Endothelial cell (in vitro differentiated cells): ENCODE data around the gene L1CAM. TPM values are rescaled to one million over a fixed set of nuclear protein-coding genes. Genes with fewer than 3 reads are reported as not detected.

Experiments used
- DNase-seq: peaks from one replicate; pipeline ENCODE4 v3.0.0; 2021; ENCODE audit warnings: low spot score
- H3K27ac Mint-ChIP-seq: one replicate; pipeline ENCODE4 v1.8.0; 2021; ENCODE audit warnings: mixed read lengths, inconsistent platforms; ENCODE audit not compliant: unreplicated experiment
- H3K27me3 Mint-ChIP-seq: one replicate; pipeline ENCODE4 v1.8.0; 2021; ENCODE audit warnings: mild to moderate bottlenecking, moderate library complexity, mixed read lengths, inconsistent platforms; ENCODE audit not compliant: unreplicated experiment
- H3K36me3 Mint-ChIP-seq: one replicate; pipeline ENCODE4 v1.8.0; 2021; ENCODE audit warnings: mild to moderate bottlenecking, low read depth, mixed read lengths, inconsistent platforms; ENCODE audit not compliant: unreplicated experiment
- H3K4me1 Mint-ChIP-seq: one replicate; pipeline ENCODE4 v1.8.0; 2021; ENCODE audit warnings: mild to moderate bottlenecking, mixed read lengths, inconsistent platforms; ENCODE audit not compliant: unreplicated experiment
- H3K4me3 Mint-ChIP-seq: one replicate; pipeline ENCODE4 v1.8.0; 2021; ENCODE audit warnings: mild to moderate bottlenecking, mixed read lengths, inconsistent platforms; ENCODE audit not compliant: unreplicated experiment
- H3K9me3 Mint-ChIP-seq: one replicate; pipeline ENCODE4 v1.8.0; 2021; ENCODE audit warnings: mixed read lengths, inconsistent platforms; ENCODE audit not compliant: unreplicated experiment
- CTCF ChIP-seq: fragments of 200-600 bp; sonication (generic); IDR thresholded peaks from one replicate; pipeline ENCODE4 v1.5.0; 2021; ENCODE audit warnings: antibody characterized with exemption; ENCODE audit not compliant: unreplicated experiment
- total RNA-seq: library from RNA; stranded (reverse); fragmentation: NEBNext Ultra II Directional; extraction: Animal tissue kit (Norgen Biotek cat#: 25700); gene quantifications from one replicate; pipeline ENCODE4 v1.2.1, GENCODE V29; 2021; ENCODE audit not compliant: unreplicated experiment

Gene L1CAM
- total RNA-seq, 1 donor from 2014 or later, result 0.31 TPM

GRCh38 chrX:153870288-153870690, 15.7 kb downstream of the L1CAM start:
- no peak for TF ChIP-seq CTCF
- DNase-seq, result no peak
- Mint-ChIP-seq H3K9me3 (no peaks in the 10 kb centered on the region), H3K4me3 (no peak overlapping the region), H3K27me3 (peaks cover 1% of the 10 kb centered on the region), H3K36me3 (no peaks in the 10 kb centered on the region), H3K4me1 (peaks cover 4% of the 10 kb centered on the region), H3K27ac (no peak overlapping the region)

GRCh38 chrX:153869473-153870287, 16.3 kb downstream of the L1CAM start:
- H3K4me1 Mint-ChIP-seq, result peaks cover 1% of the 10 kb centered on the region
- H3K9me3 Mint-ChIP-seq, result no peaks in the 10 kb centered on the region

GRCh38 chrX:153868576-153869472, 17.1 kb downstream of the L1CAM start:
- no peaks in the 10 kb centered on the region for H3K36me3 Mint-ChIP-seq
- H3K4me1 Mint-ChIP-seq, result no peaks in the 10 kb centered on the region
- H3K27me3 Mint-ChIP-seq, result no peaks in the 10 kb centered on the region
- no peaks in the 10 kb centered on the region for H3K9me3 Mint-ChIP-seq
- no peak for TF ChIP-seq CTCF
- no peak overlapping the region for H3K27ac Mint-ChIP-seq
- no peak overlapping the region for H3K4me3 Mint-ChIP-seq
- no peak for DNase-seq

More at GRCh38 chrX:153869473-153870287, 16.3 kb downstream of the L1CAM start:
- Mint-ChIP-seq H3K4me3 (no peak overlapping the region), H3K36me3 (no peaks in the 10 kb centered on the region), H3K27me3 (peaks cover under 1% of the 10 kb centered on the region), H3K27ac (no peak overlapping the region)
- no peak for DNase-seq
- no peak for TF ChIP-seq CTCF

GRCh38 chrX:153867671-153868070, 18.3 kb downstream of the L1CAM start:
- H3K4me1 Mint-ChIP-seq, result no peaks in the 10 kb centered on the region
- H3K27ac Mint-ChIP-seq, result no peak overlapping the region
- TF ChIP-seq CTCF, result no peak
- H3K4me3 Mint-ChIP-seq, result no peak overlapping the region
- H3K36me3 Mint-ChIP-seq, result no peaks in the 10 kb centered on the region
- no peaks in the 10 kb centered on the region for H3K27me3 Mint-ChIP-seq
- no peak for DNase-seq
- H3K9me3 Mint-ChIP-seq, result no peaks in the 10 kb centered on the region

- Mint-ChIP-seq H3K4me1 (no peaks in the 10 kb centered on the region), H3K9me3 (no peaks in the 10 kb centered on the region), H3K4me3 (no peak overlapping the region), H3K27ac (no peak overlapping the region), H3K27me3 (no peaks in the 10 kb centered on the region), H3K36me3 (no peaks in the 10 kb centered on the region)
- no peak for DNase-seq
- TF ChIP-seq CTCF, result no peak
These were observed 18.8 kb downstream of the L1CAM start for GRCh38 chrX:153867139-153867538.
